Fibroblast of upper back skin (primary cell): Measurements from ENCODE around the gene RGS12.
"Not testable (repeated sequence)": the region's sequence is repeated elsewhere in the genome, so short reads cannot be mapped to it uniquely, and the experiment has no call there.

Source experiments
- DNase-seq: peaks from one replicate; pipeline ENCODE4 v3.0.0-alpha.2; 2013

The RGS12 gene

DNA sequence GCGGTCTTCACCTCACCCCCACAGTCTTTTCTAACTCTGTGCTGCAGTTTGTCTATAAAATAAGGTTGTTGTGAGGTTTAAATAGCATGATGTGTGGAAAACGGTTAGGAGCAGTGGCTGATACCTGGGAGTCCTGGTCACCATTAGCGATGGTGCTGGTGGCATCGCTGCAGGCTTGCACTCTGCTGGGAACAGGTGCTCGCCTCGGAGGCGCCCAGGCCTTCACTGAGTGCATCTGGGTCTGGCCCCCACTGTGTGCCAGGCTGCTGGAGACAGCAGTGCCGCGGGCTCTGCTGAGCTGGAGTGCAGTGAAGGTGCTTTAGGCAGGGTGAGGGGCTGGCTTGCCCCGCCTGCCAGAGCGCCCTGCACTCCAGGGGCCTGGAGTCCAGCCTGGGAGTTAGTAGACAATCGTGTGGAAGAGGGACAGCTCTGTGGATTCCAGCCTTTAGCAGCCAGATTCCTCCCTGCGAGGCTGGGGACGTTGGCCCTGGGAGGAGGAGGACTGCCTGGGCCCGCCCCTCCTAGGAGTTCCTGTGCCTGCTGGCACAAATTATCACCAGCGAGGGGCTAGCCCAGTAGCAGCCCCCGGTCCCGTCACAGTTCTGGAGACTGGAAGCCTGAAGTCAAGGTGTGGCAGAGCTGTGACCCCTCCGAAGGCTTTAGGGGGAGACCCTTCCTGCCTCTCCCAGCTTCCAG is 7.3 kb downstream of the RGS12 start:
- no peak for DNase-seq

- DNase-seq, result not testable (repeated sequence)
Measured at GRCh38 chr4:3300882-3301281, 8.1 kb downstream of the RGS12 start.

- no peak for DNase-seq
Measured at GRCh38 chr4:3301450-3302172, 8.8 kb downstream of the RGS12 start.

DNA sequence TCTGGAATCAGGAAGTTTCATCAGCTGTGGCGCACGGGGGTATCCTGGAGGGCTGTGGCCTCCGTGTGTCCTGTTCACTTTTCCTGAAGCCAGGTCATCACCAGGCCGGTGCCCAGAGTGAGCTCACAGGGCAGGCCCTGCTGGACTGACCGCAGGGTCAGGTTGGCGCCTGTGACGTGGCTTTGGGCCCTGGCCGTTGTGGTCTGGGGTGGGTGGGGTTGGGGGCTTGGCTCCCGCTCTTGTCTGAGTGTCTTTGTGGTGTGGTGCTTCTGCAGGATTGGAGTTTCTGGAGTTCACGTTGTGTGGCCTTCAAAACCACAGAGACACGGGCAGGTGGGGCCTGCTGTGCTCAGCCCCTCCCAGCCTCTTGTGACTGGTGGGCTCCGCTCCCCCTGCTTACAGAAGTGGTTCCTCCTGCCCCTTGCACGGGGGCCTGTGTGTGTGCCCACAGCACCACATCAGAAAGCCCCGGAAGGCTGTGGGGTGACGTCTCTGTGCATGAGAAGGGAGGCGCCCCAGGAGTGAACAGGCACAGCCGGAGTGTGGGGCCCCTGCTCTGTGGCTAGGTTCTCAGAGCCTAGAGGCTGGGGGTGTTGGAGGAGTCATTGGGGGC is 9.5 kb downstream of the RGS12 start:
- no peak for DNase-seq

DNA sequence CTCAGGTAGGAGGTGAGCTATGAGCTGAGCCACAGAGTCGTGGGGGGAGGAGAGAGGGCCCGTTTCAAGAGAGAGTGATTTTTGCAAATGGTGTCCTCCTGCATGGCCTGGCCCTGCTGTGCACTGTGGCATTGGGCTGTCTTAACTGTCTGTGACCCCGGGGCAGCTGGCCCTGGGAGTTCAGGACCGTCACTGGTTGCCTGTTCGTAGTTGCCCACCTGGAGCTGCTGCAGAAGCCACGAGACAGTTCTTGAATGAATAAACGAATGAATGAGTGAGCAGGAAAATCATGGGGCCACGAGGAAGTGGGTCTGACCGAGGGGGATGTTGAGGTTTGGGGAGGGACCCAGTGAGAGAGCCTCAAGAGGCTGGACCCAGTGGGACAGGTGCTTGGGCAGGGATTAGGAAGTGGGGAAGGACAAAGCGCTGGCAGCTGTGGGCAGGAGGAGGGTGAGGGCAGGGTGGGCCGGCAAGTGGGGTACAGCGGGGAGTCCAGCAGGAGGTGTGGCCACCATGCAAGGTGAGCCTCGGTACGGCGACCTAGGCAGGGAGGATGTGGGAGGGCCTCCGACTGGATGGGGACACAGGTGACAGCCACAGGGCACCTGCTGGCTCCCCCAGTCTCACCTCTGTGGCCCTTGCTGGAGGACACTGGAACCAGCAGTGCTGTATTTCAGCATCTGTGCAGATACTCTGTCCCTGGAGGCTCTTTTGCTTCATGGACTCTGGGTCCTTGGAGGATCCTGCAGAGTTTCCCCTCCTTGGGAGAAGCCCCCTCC is 10.2 kb downstream of the RGS12 start:
- no peak for DNase-seq

- no peak for DNase-seq
Measured at GRCh38 chr4:3303565-3303824, 10.7 kb downstream of the RGS12 start.

DNA sequence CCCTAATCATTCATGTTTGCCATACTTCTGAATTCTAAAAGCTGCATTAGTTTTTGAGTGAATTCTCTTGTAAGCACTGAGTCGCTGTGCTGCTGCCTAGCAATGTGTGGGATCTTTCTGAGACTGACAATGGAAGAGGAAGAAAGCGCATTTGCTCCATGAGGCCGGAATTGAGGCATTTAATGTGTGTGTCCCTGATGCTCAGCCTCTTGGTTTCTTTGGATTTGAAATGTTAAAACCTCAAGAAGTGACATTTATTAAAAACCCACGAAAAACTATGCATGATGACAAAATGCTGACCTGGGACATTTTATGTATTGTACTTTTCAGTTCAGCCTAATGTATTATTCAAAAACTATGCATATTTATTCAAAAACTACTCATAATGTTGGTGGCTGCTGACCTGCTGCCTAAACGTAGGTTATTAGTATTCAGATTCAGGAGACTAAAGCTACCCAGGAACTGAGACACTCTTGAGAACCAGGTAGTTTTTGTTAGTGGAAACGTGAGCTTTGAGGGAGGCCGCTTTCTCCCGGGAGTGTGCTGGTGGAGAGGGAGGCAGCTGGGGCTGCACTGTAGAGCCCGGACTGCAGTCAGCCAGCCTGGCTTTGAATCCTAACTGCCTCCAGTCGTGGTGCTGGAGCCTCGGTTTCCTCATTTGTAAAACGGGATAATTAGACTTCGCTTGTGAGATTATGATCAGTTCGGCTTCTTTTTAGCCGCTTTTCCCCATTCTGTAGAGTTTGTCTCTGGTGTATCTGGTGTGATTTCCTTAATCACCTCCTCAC is 11.3 kb downstream of the RGS12 start:
- no peak for DNase-seq

DNA sequence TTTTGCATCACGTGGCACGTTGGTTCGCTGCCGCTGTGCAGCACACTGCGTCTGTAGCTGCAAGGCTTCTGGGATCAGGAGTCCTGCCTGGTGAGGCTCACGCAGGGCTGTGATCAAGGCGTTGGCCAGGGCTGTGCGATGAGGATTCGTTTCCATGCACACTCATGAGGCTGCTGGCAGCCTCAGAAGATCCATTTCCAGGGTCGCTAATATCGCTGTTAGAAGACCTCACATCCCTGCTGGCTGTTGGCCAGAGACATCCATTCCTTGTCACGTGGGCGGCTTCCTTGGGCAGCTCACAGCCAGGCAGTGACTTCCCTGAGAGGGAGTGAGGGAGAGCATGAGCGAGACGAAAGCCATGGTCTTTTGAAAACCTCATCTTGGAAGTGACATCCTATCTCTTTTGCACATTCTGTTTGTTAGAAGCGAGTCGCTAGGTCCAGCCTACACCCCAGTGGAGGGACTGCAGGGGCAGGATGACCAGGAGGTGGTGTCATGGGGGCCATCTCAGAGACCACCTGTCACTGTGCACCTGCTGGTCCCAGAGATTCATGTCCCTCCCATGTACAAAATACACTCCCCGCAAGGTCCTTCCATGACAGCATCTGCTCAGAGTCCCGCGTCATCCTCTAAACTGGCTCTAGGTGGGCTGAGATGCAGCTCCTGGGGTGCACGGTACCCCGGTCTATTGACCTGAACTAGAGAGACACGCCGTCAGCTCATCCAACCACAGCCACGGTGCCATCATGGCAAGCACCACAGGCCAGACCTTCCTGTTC is 12.2 kb downstream of the RGS12 start:
- DNase-seq, result peak; percentile 31

GRCh38 chr4:3305610-3306371 is 13.0 kb downstream of the RGS12 start:
- no peak for DNase-seq

DNA sequence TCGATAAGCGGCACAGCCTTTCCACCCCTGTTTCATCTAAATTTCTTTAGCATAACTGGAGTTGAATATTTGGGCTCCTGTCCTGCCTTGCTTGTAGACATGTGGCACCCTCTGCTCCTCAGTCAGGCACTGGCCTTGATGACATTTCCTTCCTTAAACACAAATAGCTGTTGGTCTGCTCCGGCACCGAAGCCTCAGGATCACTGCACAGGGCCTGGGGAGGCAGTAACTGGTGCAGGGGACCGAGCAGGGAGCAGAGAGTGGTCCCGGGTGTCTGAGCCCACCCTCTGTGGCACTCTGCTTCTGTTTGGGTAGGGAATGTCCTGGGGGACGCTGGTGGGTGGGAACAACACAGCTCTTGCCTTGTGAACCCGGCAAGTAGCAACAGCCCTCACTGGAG is 13.6 kb downstream of the RGS12 start:
- no peak for DNase-seq

GRCh38 chr4:3307060-3307459 is 14.2 kb downstream of the RGS12 start:
- DNase-seq, result no peak

DNA sequence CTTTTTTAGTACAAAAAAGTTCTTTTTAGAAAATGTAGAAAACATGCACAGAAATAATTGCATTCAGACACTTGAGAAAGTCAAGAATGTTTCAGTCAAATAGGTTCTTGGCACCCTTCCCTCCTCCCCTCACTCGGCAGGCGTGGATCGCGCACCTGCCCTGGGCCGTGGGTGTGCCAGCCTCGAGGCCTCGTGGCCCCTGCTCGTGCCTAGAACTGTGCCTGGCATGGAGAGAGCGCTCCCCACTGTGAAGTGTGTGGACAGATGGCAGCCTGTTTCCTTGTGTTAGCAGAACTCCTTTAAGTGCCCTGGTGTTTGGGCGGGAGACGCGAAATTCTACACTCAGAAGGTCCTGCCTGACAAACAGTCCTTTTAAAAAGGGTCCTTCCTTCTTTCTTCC is 14.7 kb downstream of the RGS12 start:
- no peak for DNase-seq

- DNase-seq, result no peak
Measured at GRCh38 chr4:3307891-3308575, 15.2 kb downstream of the RGS12 start.

DNA sequence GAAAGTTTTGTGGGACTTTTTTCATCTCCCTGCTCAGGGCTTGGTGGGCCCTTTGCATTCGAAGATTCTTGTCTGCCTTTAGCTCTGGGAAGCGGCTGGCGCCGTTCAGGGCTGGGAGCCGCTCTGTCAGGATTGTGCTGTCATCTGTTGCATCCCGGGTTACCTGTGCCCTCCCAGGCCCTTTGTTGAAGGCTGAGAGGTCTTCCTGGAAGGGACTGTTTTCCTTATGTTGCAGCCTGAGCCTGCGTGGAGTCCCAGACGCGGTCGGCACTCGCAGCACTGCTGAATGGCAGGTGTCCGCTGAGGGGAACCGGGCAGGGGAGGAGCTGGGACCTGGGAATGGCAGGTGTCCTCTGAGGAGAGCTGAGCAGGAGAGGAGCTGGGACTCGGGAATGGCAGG is 15.9 kb downstream of the RGS12 start:
- no peak for DNase-seq

DNA sequence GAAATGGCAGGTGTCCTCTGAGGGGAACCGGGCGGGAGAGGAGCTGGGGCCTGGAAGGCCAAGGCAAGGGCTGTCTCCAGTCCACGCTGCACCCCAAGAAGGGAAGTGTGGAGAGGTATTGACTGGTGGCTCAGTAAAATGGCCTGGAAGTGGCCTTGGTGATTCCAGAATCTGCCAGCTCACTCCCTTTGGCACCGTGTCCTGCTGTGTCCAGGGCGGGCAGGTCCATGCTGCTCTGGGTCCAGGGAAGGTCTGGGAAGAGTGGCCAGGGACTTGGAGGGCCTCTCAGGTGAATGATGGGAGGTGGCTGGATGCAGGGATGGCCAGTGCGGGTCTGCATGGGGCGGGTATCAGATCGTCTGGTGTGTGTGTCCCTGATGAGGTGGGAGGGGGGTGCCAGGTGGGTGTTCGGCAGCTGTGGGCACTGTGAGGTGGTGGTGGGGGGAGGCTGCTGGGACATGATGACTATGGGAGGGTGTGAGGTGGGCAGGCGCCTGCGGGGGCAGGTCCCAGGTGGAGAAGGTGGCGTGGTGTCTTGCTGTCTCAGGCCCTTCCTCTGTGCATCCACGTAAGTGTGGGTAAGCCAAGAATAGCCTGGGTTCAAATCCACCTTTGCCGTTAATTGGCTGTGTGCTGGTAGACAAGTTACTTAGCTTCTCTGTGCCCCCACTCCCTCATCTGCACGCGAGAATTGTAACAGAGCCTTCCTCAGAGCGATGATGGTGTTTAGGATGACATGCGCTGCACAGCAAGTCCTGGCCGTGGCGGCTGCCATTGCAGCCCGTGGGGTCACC is 17.7 kb downstream of the RGS12 start:
- no peak for DNase-seq

DNA sequence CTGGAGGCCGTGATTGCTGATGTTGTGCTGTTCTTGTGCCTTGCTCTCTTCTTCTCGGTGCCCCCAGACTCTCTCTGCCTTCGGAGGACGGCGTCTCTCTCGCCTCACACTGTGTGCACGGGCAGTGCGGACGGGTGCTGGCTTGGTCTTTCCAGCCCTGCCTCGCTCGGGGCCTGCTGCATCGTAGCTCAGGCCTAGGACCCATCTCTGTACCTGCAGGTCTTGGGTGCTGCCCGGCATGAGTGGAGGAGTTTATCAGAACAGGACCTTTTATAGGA is 18.2 kb downstream of the RGS12 start:
- DNase-seq, result no peak

GRCh38 chr4:3311489-3312171 is 18.8 kb downstream of the RGS12 start:
- no peak for DNase-seq

GRCh38 chr4:3312362-3312761 is 19.5 kb downstream of the RGS12 start:
- DNase-seq, result no peak

- DNase-seq, result no peak
Measured at GRCh38 chr4:3313139-3313538, 20.3 kb downstream of the RGS12 start.
